SK-N-SH (cell line): ENCODE measurements around the gene PHIP. TPM values are rescaled to one million over a fixed set of nuclear protein-coding genes. Genes with fewer than 3 reads are reported as not detected.

Source experiments
- CTCF ChIA-PET: fragments of 300-600, 350-600 bp; formaldehyde crosslinking; extraction: SDS; loops from one replicate; lab custom pipeline; 2021; lab: Yijun Ruan, JAX
- POLR2A ChIA-PET: fragments of 350-600 bp; sonication (Branson Sonifier 250); formaldehyde crosslinking; extraction: SDS; loops from one replicate; lab custom pipeline; 2020; ENCODE audit warnings: antibody characterized with exemption, inconsistent platforms; lab: Yijun Ruan, JAX
- DNase-seq: peaks from one replicate; pipeline ENCODE4 v3.0.0; 2012
- H2AFZ ChIP-seq: fragments of 200-600 bp; sonication (generic); 2 replicates; pipeline ENCODE4 v1.8.1; 2016; ENCODE audit warnings: antibody characterized with exemption, mild to moderate bottlenecking, low read depth
- H3F3A ChIP-seq: fragments of 200-600 bp; sonication (generic); replicated peaks from 2 replicates; pipeline ENCODE3; 2016; ENCODE audit warnings: antibody characterized with exemption, mild to moderate bottlenecking; ENCODE audit not compliant: insufficient read depth
- H3K27ac ChIP-seq, 2 experiments: fragments of 200-500 bp in 1 of 2; fragments of 200-600 bp in 1 of 2; sonication (Bioruptor generic) in 1 of 2; sonication (generic), shearing (Covaris generic) in 1 of 2; 2 replicates each; pipeline versions ENCODE4 v1.5.1 to v1.6.1; 2014 to 2016; ENCODE audit warnings: low read depth in 2 of 2, inconsistent platforms in 1 of 2, low read length in 1 of 2, mild to moderate bottlenecking in 1 of 2, mixed read lengths in 1 of 2
- H3K27me3 ChIP-seq: fragments of 200-600 bp; sonication (generic), shearing (Covaris generic); 2 replicates; pipeline ENCODE4 v1.6.1; 2016; ENCODE audit warnings: mixed run types; ENCODE audit not compliant: insufficient read depth
- H3K36me3 ChIP-seq, 2 experiments: fragments of 200-500 bp in 1 of 2; fragments of 200-600 bp in 1 of 2; sonication (Bioruptor generic) in 1 of 2; sonication (generic) in 1 of 2; replicated peaks in 1 of 2; 2 replicates each; pipeline versions ENCODE3 to v1.5.1; 2014 to 2016; ENCODE audit warnings: low read length in 1 of 2, mild to moderate bottlenecking in 1 of 2; ENCODE audit not compliant: insufficient read depth in 2 of 2, control insufficient read depth in 1 of 2
- H3K4me1 ChIP-seq, 2 experiments: fragments of 200-500 bp in 1 of 2; fragments of 200-600 bp in 1 of 2; sonication (Bioruptor generic) in 1 of 2; sonication (generic), shearing (Covaris generic) in 1 of 2; 2 replicates each; pipeline versions ENCODE4 v1.5.1 to v1.6.1; 2014 to 2016; ENCODE audit warnings: low read depth in 1 of 2, low read length in 1 of 2, mixed run types in 1 of 2; ENCODE audit not compliant: insufficient read depth in 2 of 2, control insufficient read depth in 1 of 2
- H3K4me2 ChIP-seq: fragments of 200-600 bp; sonication (generic), shearing (Covaris generic); 2 replicates; pipeline ENCODE4 v1.6.1; 2017; ENCODE audit warnings: mixed run types
- H3K4me3 ChIP-seq, 2 experiments: fragments of 200-500 bp in 1 of 2; fragments of 200-600 bp in 1 of 2; sonication (Bioruptor generic) in 1 of 2; sonication (generic), shearing (Covaris generic) in 1 of 2; 2 replicates each; pipeline versions ENCODE4 v1.5.1 to v1.8.1; 2014 to 2016; ENCODE audit warnings: low read depth in 2 of 2, inconsistent platforms in 1 of 2, low read length in 1 of 2, mild to moderate bottlenecking in 1 of 2, mixed read lengths in 1 of 2, moderate library complexity in 1 of 2
- H3K79me2 ChIP-seq: fragments of 200-600 bp; sonication (generic); 2 replicates; pipeline ENCODE4 v1.8.1; 2017; ENCODE audit warnings: mild to moderate bottlenecking; ENCODE audit not compliant: insufficient read depth
- H3K9ac ChIP-seq: fragments of 200-600 bp; sonication (generic); 2 replicates; pipeline ENCODE4 v1.6.1; 2017; ENCODE audit warnings: mixed run types
- H3K9me2 ChIP-seq: fragments of 200-600 bp; sonication (generic); 2 replicates; pipeline ENCODE4 v1.6.1; 2017; ENCODE audit warnings: mixed run types
- H3K9me3 ChIP-seq: fragments of 200-600 bp; sonication (generic); 2 replicates; pipeline ENCODE4 v1.6.1; 2017; ENCODE audit warnings: mixed run types, mild to moderate bottlenecking, moderate library complexity
- H4K20me1 ChIP-seq: fragments of 200-600 bp; sonication (generic); 2 replicates; pipeline ENCODE4 v1.6.1; 2017; ENCODE audit warnings: mild to moderate bottlenecking, mixed run types; ENCODE audit not compliant: insufficient read depth
- ELF1 ChIP-seq: IDR thresholded peaks from 2 replicates; pipeline ENCODE4 v1.4.0; 2012
- EP300 ChIP-seq, 2 experiments: IDR thresholded peaks; 2 replicates each; pipeline versions ENCODE4 v1.4.0 to v1.6.1; 2012; ENCODE audit warnings: borderline replicate concordance in 1 of 2, low read depth in 1 of 2, low read length in 1 of 2
- EZH2phosphoT487 ChIP-seq: fragments of 200-600 bp; sonication (generic); IDR thresholded peaks from 2 replicates; pipeline ENCODE4 v1.6.1; 2017; ENCODE audit warnings: low read depth, mixed run types, mild to moderate bottlenecking, antibody characterized with exemption, moderate library complexity, borderline replicate concordance
- FOSL2 ChIP-seq: IDR thresholded peaks from 2 replicates; pipeline ENCODE4 v1.4.0; 2012; ENCODE audit warnings: low read depth, mild to moderate bottlenecking, moderate library complexity, borderline replicate concordance
- FOXM1 ChIP-seq: IDR thresholded peaks from 2 replicates; pipeline ENCODE4 v1.4.0; 2012; ENCODE audit warnings: low read depth, mild to moderate bottlenecking
- GABPA ChIP-seq: IDR thresholded peaks from 2 replicates; pipeline ENCODE4 v1.4.0; 2012; ENCODE audit warnings: low read depth, mild to moderate bottlenecking
- GATA2 ChIP-seq: sonication (generic); formaldehyde crosslinking; IDR thresholded peaks from 2 replicates; pipeline ENCODE4 v1.5.0; 2020; ENCODE audit warnings: mild to moderate bottlenecking, missing genetic modification reagents
- JUND ChIP-seq: IDR thresholded peaks from 2 replicates; pipeline ENCODE4 v1.4.0; 2012
- MEF2A ChIP-seq: IDR thresholded peaks from 2 replicates; pipeline ENCODE4 v1.4.0; 2012; ENCODE audit warnings: low read depth, borderline replicate concordance
- MXI1 ChIP-seq: IDR thresholded peaks from 2 replicates; pipeline ENCODE4 v1.6.1; 2012; ENCODE audit warnings: mild to moderate bottlenecking, low read depth, low read length, improper control_type of control experiment
- POLR2AphosphoS5 ChIP-seq: IDR thresholded peaks from 2 replicates; pipeline ENCODE4 v1.6.1; 2012; ENCODE audit warnings: low read depth, low read length
- RAD21 ChIP-seq: IDR thresholded peaks from 2 replicates; pipeline ENCODE4 v1.6.1; 2012; ENCODE audit warnings: mild to moderate bottlenecking, low read length
- RCOR1 ChIP-seq: fragments of 150-350 bp; IDR thresholded peaks from 2 replicates; pipeline ENCODE4 v1.6.1; 2017; ENCODE audit warnings: antibody characterized with exemption, low read length
- RFX5 ChIP-seq: IDR thresholded peaks from 2 replicates; pipeline ENCODE4 v1.6.1; 2012; ENCODE audit warnings: mild to moderate bottlenecking, improper control_type of control experiment, low read length
- RXRA ChIP-seq: IDR thresholded peaks from 2 replicates; pipeline ENCODE4 v1.4.0; 2012; ENCODE audit warnings: low read depth, mild to moderate bottlenecking, borderline replicate concordance
- SMC3 ChIP-seq: IDR thresholded peaks from 2 replicates; pipeline ENCODE4 v1.6.1; 2012; ENCODE audit warnings: low read depth, low read length, improper control_type of control experiment
- TAF1 ChIP-seq: IDR thresholded peaks from 2 replicates; pipeline ENCODE4 v1.6.1; 2012; ENCODE audit warnings: low read depth, mild to moderate bottlenecking, low read length, moderate library complexity, borderline replicate concordance
- TCF12 ChIP-seq: IDR thresholded peaks from 2 replicates; pipeline ENCODE4 v1.4.0; 2012
- WGBS: methylation state at CpG from one replicate; pipeline ENCODE4 v1.1.6; 2017; ENCODE audit warnings: low lambda C conversion rate; 5-methylcytosine and 5-hydroxymethylcytosine counted together
- polyA plus RNA-seq, 3 experiments: library from polyadenylated mRNA; depleted of rRNA; stranded (reverse); fragments of >200 nt; gene quantifications; 2 replicates each; pipeline ENCODE4 v1.2.3, GENCODE V29; 2012
- TF ChIP-seq, protein P1 (sequence below): IDR thresholded peaks from 2 replicates; pipeline ENCODE4 v1.4.0; 2012; ENCODE audit warnings: low read depth, borderline replicate concordance
- TF ChIP-seq, protein P2 (sequence below): IDR thresholded peaks from 2 replicates; pipeline ENCODE4 v1.6.1; 2012; ENCODE audit warnings: mild to moderate bottlenecking, low read depth, low read length, moderate library complexity
- TF ChIP-seq, protein P3 (sequence below): IDR thresholded peaks from 2 replicates; pipeline ENCODE4 v1.4.0; 2012; ENCODE audit warnings: low read depth, borderline replicate concordance
- TF ChIP-seq, protein P4 (sequence below): IDR thresholded peaks from 2 replicates; pipeline ENCODE4; 2012

Gene PHIP
- polyA plus RNA-seq, 1 of the 3 experiments (the other 2 are of a cell fraction), result 1.7 TPM

DNA sequence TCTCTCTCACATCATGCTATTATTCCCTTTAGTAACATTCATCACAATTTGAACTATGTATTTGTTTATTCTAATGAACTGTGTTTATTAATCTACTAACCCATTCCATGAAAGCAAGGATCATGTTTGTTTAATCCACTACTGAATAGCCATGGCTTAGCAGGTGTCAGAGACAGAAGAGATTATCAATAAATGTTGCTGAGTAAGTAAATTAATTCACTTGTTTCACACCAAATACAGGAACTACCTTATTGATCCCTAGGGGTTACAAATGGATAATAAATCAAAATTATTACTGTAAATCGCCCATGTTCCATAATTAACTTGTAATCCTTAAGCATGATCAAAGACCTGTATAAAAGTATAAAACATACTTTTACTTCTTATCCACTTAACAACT is 76.6 kb downstream of the PHIP start:
- Histone ChIP-seq H3K4me2 (no peak overlapping the region), H3F3A (peaks cover 6% of the 10 kb centered on the region), H3K9me2 (no peaks in the 10 kb centered on the region), H2AFZ (no peak overlapping the region), H3K9me3 (no peaks in the 10 kb centered on the region), H3K4me1 (peaks cover 0 to 17% of the 10 kb centered on the region in 2 experiments; a peak in 3 of 4 replicates), H3K27me3 (no peaks in the 10 kb centered on the region), H4K20me1 (no peaks in the 10 kb centered on the region), H3K36me3 (peaks cover 61 to 81% of the 10 kb centered on the region in 2 experiments), H3K9ac (no peak overlapping the region), H3K4me3 (no peak overlapping the region), H3K27ac (no peak overlapping the region), H3K79me2 (no peaks in the 10 kb centered on the region)
- ChIA-PET POLR2A (no interaction called here), CTCF (interaction anchor here (1.0 to 1.3 kb wide), 2 partner anchors 47 to 59 kb away, joined by 3 read pairs; no protein-coding TSS in a partner anchor)
- DNase-seq, result no peak
- WGBS, result 95% methylated on average over 1 of the region's 1 CpG
- TF ChIP-seq EP300 (IDR thresholded peaks at IDR 0.05; ENCODE audit: borderline replicate concordance in 1 of 2, low read depth in 1 of 2, low read length in 1 of 2) (no peak), RCOR1 (no peak), RXRA (no peak), EZH2phosphoT487 (no peak), RFX5 (no peak), RAD21 (no peak)
- TF ChIP-seq, protein P1, sequence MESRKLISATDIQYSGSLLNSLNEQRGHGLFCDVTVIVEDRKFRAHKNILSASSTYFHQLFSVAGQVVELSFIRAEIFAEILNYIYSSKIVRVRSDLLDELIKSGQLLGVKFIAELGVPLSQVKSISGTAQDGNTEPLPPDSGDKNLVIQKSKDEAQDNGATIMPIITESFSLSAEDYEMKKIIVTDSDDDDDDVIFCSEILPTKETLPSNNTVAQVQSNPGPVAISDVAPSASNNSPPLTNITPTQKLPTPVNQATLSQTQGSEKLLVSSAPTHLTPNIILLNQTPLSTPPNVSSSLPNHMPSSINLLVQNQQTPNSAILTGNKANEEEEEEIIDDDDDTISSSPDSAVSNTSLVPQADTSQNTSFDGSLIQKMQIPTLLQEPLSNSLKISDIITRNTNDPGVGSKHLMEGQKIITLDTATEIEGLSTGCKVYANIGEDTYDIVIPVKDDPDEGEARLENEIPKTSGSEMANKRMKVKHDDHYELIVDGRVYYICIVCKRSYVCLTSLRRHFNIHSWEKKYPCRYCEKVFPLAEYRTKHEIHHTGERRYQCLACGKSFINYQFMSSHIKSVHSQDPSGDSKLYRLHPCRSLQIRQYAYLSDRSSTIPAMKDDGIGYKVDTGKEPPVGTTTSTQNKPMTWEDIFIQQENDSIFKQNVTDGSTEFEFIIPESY, result no peak

DNA sequence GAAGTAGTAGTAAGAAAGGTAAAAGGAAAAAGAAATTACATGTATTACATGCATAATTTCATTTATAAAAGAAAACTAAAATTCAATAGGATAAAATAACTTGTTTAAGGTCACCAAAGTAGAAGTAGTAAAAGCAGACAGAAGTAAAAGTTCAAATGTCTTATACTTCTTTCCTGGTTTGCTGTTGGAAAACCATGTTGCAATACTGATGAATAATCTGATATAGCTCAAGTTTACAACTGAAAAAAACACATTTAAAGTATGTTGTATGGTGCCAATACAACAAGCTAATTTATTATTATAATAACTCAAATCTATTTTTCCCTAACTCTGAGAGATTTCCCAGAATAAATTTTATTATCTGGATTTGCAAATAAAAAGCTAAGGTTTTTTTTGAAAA is 78.3 kb downstream of the PHIP start:
- no peak for DNase-seq
- TF ChIP-seq POLR2AphosphoS5, result no peak
- TF ChIP-seq JUND, result no peak
- TF ChIP-seq TCF12, result no peak
- TF ChIP-seq, protein P2, sequence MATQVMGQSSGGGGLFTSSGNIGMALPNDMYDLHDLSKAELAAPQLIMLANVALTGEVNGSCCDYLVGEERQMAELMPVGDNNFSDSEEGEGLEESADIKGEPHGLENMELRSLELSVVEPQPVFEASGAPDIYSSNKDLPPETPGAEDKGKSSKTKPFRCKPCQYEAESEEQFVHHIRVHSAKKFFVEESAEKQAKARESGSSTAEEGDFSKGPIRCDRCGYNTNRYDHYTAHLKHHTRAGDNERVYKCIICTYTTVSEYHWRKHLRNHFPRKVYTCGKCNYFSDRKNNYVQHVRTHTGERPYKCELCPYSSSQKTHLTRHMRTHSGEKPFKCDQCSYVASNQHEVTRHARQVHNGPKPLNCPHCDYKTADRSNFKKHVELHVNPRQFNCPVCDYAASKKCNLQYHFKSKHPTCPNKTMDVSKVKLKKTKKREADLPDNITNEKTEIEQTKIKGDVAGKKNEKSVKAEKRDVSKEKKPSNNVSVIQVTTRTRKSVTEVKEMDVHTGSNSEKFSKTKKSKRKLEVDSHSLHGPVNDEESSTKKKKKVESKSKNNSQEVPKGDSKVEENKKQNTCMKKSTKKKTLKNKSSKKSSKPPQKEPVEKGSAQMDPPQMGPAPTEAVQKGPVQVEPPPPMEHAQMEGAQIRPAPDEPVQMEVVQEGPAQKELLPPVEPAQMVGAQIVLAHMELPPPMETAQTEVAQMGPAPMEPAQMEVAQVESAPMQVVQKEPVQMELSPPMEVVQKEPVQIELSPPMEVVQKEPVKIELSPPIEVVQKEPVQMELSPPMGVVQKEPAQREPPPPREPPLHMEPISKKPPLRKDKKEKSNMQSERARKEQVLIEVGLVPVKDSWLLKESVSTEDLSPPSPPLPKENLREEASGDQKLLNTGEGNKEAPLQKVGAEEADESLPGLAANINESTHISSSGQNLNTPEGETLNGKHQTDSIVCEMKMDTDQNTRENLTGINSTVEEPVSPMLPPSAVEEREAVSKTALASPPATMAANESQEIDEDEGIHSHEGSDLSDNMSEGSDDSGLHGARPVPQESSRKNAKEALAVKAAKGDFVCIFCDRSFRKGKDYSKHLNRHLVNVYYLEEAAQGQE, result no peak
- no peak for TF ChIP-seq MXI1
- TF ChIP-seq MEF2A, result no peak
- no peak for TF ChIP-seq SMC3
- TF ChIP-seq FOSL2, result no peak
- no peak for TF ChIP-seq ELF1
- no peak for TF ChIP-seq TAF1
- no peak for TF ChIP-seq RAD21
- TF ChIP-seq EZH2phosphoT487, result no peak
- no peak for TF ChIP-seq RFX5
- TF ChIP-seq GABPA, result no peak
- no peak for TF ChIP-seq GATA2 (CRISPR knock-in tag)
- TF ChIP-seq FOXM1, result no peak
- TF ChIP-seq, protein P3, sequence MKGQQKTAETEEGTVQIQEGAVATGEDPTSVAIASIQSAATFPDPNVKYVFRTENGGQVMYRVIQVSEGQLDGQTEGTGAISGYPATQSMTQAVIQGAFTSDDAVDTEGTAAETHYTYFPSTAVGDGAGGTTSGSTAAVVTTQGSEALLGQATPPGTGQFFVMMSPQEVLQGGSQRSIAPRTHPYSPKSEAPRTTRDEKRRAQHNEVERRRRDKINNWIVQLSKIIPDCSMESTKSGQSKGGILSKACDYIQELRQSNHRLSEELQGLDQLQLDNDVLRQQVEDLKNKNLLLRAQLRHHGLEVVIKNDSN, result no peak
- TF ChIP-seq EP300 (IDR thresholded peaks at IDR 0.05; ENCODE audit: borderline replicate concordance in 1 of 2, low read depth in 1 of 2, low read length in 1 of 2), result no peak
- TF ChIP-seq, protein P4, sequence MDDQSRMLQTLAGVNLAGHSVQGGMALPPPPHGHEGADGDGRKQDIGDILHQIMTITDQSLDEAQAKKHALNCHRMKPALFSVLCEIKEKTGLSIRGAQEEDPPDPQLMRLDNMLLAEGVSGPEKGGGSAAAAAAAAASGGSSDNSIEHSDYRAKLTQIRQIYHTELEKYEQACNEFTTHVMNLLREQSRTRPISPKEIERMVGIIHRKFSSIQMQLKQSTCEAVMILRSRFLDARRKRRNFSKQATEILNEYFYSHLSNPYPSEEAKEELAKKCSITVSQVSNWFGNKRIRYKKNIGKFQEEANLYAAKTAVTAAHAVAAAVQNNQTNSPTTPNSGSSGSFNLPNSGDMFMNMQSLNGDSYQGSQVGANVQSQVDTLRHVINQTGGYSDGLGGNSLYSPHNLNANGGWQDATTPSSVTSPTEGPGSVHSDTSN, result no peak

More for the DNA sequence above, 78.3 kb downstream of the PHIP start:
- POLR2A ChIA-PET, result no interaction called here
- Histone ChIP-seq H4K20me1 (no peaks in the 10 kb centered on the region), H3K79me2 (no peaks in the 10 kb centered on the region), H3F3A (peaks cover 2% of the 10 kb centered on the region), H3K36me3 (peaks cover 74 to 98% of the 10 kb centered on the region in 2 experiments), H3K9ac (no peak overlapping the region), H3K9me2 (no peaks in the 10 kb centered on the region), H3K4me2 (no peak overlapping the region), H2AFZ (no peak overlapping the region), H3K9me3 (no peaks in the 10 kb centered on the region), H3K27ac (no peak overlapping the region), H3K4me1 (no peaks in the 10 kb centered on the region; a peak in 2 of 4 replicates), H3K27me3 (no peaks in the 10 kb centered on the region), H3K4me3 (no peak overlapping the region)
- CTCF ChIA-PET, result interaction anchor here (0.6 kb wide), 1 partner anchor 39 kb away, joined by 3 read pairs; no protein-coding TSS in a partner anchor
